Keratinocyte (primary cell): Measurements from ENCODE around the gene TAF1C. TPM values are rescaled to one million over a fixed set of nuclear protein-coding genes. Genes with fewer than 3 reads are reported as not detected.

Experiments used
- DNase-seq: peaks from one replicate; pipeline ENCODE4 v3.0.0-alpha.2; 2011; ENCODE audit warnings: low read depth, missing footprints, low spot score
- FAIRE-seq: peaks from 2 replicates; lab custom pipeline; 2011; peaks lifted over from hg19 to GRCh38; lab: Jason Lieb, UNC
- H2AFZ ChIP-seq: 2 replicates; pipeline ENCODE4 v1.6.0; 2012; ENCODE audit warnings: low read length, control low read depth, inconsistent platforms; ENCODE audit not compliant: control insufficient read depth
- H3K27ac ChIP-seq: 2 replicates; pipeline ENCODE4 v1.5.1; 2011; ENCODE audit warnings: low read length; ENCODE audit not compliant: control insufficient read depth, insufficient read depth
- H3K27me3 ChIP-seq: 3 replicates; pipeline ENCODE4 v1.6.0; 2011; ENCODE audit warnings: low read length; ENCODE audit not compliant: control insufficient read depth, insufficient read depth; ENCODE audit errors: extremely low read depth
- H3K36me3 ChIP-seq, 2 experiments: 2 replicates in 1 of 2; 3 replicates in 1 of 2; pipeline ENCODE4 v1.5.1; 2011; ENCODE audit warnings: low read length in 2 of 2, mild to moderate bottlenecking in 1 of 2; ENCODE audit not compliant: control insufficient read depth in 2 of 2, insufficient read depth in 2 of 2; ENCODE audit errors: extremely low read depth in 1 of 2
- H3K4me1 ChIP-seq: 3 replicates; pipeline ENCODE4 v1.5.1; 2011; ENCODE audit warnings: low read length; ENCODE audit not compliant: control insufficient read depth, insufficient read depth; ENCODE audit errors: extremely low read depth
- H3K4me2 ChIP-seq: 3 replicates; pipeline ENCODE4 v1.6.0; 2011; ENCODE audit warnings: low read depth, low read length; ENCODE audit not compliant: control insufficient read depth, insufficient read depth; ENCODE audit errors: extremely low read depth
- H3K4me3 ChIP-seq, 3 experiments: fragments of 200-600 bp in 1 of 3; sonication (generic) in 1 of 3; 2 replicates in 2 of 3; 3 replicates in 1 of 3; pipeline ENCODE4 v1.5.1; 2011 to 2016; ENCODE audit warnings: low read length in 3 of 3, mild to moderate bottlenecking in 3 of 3, control low read depth in 2 of 3, inconsistent platforms in 1 of 3, low read depth in 1 of 3, mixed read lengths in 1 of 3, mixed run types in 1 of 3, moderate library complexity in 1 of 3; ENCODE audit not compliant: control insufficient read depth in 2 of 3, insufficient read depth in 2 of 3; ENCODE audit errors: extremely low read depth in 1 of 3
- H3K79me2 ChIP-seq: 2 replicates; pipeline ENCODE4 v1.6.0; 2012; ENCODE audit warnings: low read length; ENCODE audit not compliant: control insufficient read depth, insufficient read depth
- H3K9ac ChIP-seq: 3 replicates; pipeline ENCODE4 v1.6.0; 2011; ENCODE audit warnings: low read length; ENCODE audit not compliant: control insufficient read depth, insufficient read depth; ENCODE audit errors: extremely low read depth
- H3K9me1 ChIP-seq: 3 replicates; pipeline ENCODE4 v1.6.0; 2011; ENCODE audit warnings: low read length; ENCODE audit not compliant: control insufficient read depth, insufficient read depth; ENCODE audit errors: extremely low read depth
- H3K9me3 ChIP-seq: 2 replicates; pipeline ENCODE4 v1.5.1; 2012; ENCODE audit warnings: low read depth, low read length; ENCODE audit not compliant: control insufficient read depth
- H4K20me1 ChIP-seq: 3 replicates; pipeline ENCODE4 v1.6.0; 2011; ENCODE audit warnings: low read length; ENCODE audit not compliant: control insufficient read depth, insufficient read depth; ENCODE audit errors: extremely low read depth
- CTCF ChIP-seq, 3 experiments: IDR thresholded peaks in 1 of 3; conservative IDR thresholded peaks in 1 of 3; optimal IDR thresholded peaks in 1 of 3; 2 replicates in 2 of 3; 3 replicates in 1 of 3; pipeline versions ENCODE3 to v1.5.1; 2011; ENCODE audit warnings: low read length in 3 of 3, mild to moderate bottlenecking in 3 of 3, moderate library complexity in 2 of 3, control low read depth in 1 of 3, inconsistent platforms in 1 of 3; ENCODE audit not compliant: insufficient read depth in 2 of 3; ENCODE audit errors: extremely low read depth in 1 of 3
- EZH2 ChIP-seq: IDR thresholded peaks from one replicate; pipeline ENCODE4 v1.6.1; 2012; ENCODE audit warnings: inconsistent platforms, mild to moderate bottlenecking, low read length, moderate library complexity
- dilution Hi-C: fragments of 300-500 bp; cut with MboI; formaldehyde crosslinking; loops from one replicate; pipeline ENCODE4 v1.7.0; 2020; ENCODE audit warnings: low sequenced_read_pairs; ENCODE audit not compliant: extremely low pct_ligation_motif_present
- polyA plus RNA-seq, 5 experiments: library from polyadenylated mRNA; depleted of rRNA in 3 of 5; stranded (reverse) in 3 of 5; stranded (forward) in 1 of 5; unstranded in 1 of 5; fragments of >200 nt; gene quantifications; 1 replicate in 1 of 5; 2 replicates in 3 of 5; 3 replicates in 1 of 5; pipeline versions ENCODE4 v1.2.1 to v1.2.3, GENCODE V29; 2011 to 2012; ENCODE audit warnings: missing spikeins in 2 of 5, low read depth in 1 of 5, low replicate concordance in 1 of 5

TAF1C gene
- polyA plus RNA-seq, 1 donor (not counting 4 experiments of a cell fraction or from before 2014, with no cell fraction given) = 6.5 TPM

- Histone ChIP-seq H3K4me2 (no peak overlapping the region), H3K9ac (no peak overlapping the region), H2AFZ (no peak overlapping the region), H3K27ac (no peak overlapping the region), H3K36me3 (no peaks in the 10 kb centered on the region), H3K27me3 (peaks cover 5% of the 10 kb centered on the region), H4K20me1 (no peaks in the 10 kb centered on the region), H3K4me1 (no peaks in the 10 kb centered on the region), H3K9me1 (no peaks in the 10 kb centered on the region), H3K79me2 (no peaks in the 10 kb centered on the region), H3K4me3 (no peak overlapping the region), H3K9me3 (peaks cover 2% of the 10 kb centered on the region)
- no peak for TF ChIP-seq CTCF (optimal IDR thresholded peaks at IDR 0.05 in 1 of 3, IDR thresholded peaks at IDR 0.05 in 1 of 3, conservative IDR thresholded peaks at IDR 0.05 in 1 of 3; ENCODE audit: extremely low read depth in 1 of 3, insufficient read depth in 2 of 3, low read length in 3 of 3)
- TF ChIP-seq EZH2 = no peak
- DNase-seq (no peak), FAIRE-seq (no peak)
- dilution Hi-C loops = no loop called here
Measured at GRCh38 chr16:84155226-84155625, 31.6 kb downstream of the TAF1C start.

GRCh38 chr16:84153660-84154214 is 33.1 kb downstream of the TAF1C start:
- H3K9ac ChIP-seq = no peak overlapping the region
- no peaks in the 10 kb centered on the region for H3K9me1 ChIP-seq
- no peaks in the 10 kb centered on the region for H3K4me1 ChIP-seq
- DNase-seq (no peak), FAIRE-seq (no peak)
- no peaks in the 10 kb centered on the region for H4K20me1 ChIP-seq
- no peak overlapping the region for H3K4me3 ChIP-seq
- TF ChIP-seq CTCF (optimal IDR thresholded peaks at IDR 0.05 in 1 of 3, IDR thresholded peaks at IDR 0.05 in 1 of 3, conservative IDR thresholded peaks at IDR 0.05 in 1 of 3; ENCODE audit: extremely low read depth in 1 of 3, insufficient read depth in 2 of 3, low read length in 3 of 3) (no peak), EZH2 (no peak)
- H3K36me3 ChIP-seq = no peaks in the 10 kb centered on the region
- no peak overlapping the region for H3K27ac ChIP-seq
- dilution Hi-C loops = no loop called here
- H3K9me3 ChIP-seq = peaks cover 2% of the 10 kb centered on the region
- no peaks in the 10 kb centered on the region for H3K27me3 ChIP-seq
- no peaks in the 10 kb centered on the region for H3K79me2 ChIP-seq
- no peak overlapping the region for H3K4me2 ChIP-seq
- no peak overlapping the region for H2AFZ ChIP-seq
